Activated T-helper 17 cell treated with anti-CD3 and anti-CD28 coated beads, Interleukin-2, amount 50 U/mL, for 72 hours (primary cell): ENCODE data around the gene MYLK3. TPM values are rescaled to one million over a fixed set of nuclear protein-coding genes. Genes with fewer than 3 reads are reported as not detected.

Experiments
- ATAC-seq: fragments of 150-1000 bp; cut with Tn5 transposase; replicated peaks from 2 replicates; pipeline ENCODE4 v1.10.0; 2021; ENCODE audit warnings: mild to moderate bottlenecking, moderate library complexity
- H3K27ac Mint-ChIP-seq: one replicate; pipeline ENCODE4 v1.8.0; 2022; ENCODE audit warnings: mixed read lengths
- H3K27me3 Mint-ChIP-seq: one replicate; pipeline ENCODE4 v1.8.0; 2022; ENCODE audit warnings: mixed read lengths
- H3K36me3 Mint-ChIP-seq: one replicate; pipeline ENCODE4 v1.8.0; 2022; ENCODE audit warnings: low read depth, mild to moderate bottlenecking, mixed read lengths
- H3K4me1 Mint-ChIP-seq: one replicate; pipeline ENCODE4 v1.8.0; 2022; ENCODE audit warnings: mixed read lengths
- H3K4me3 Mint-ChIP-seq: one replicate; pipeline ENCODE4 v1.8.0; 2022; ENCODE audit warnings: mild to moderate bottlenecking, mixed read lengths
- H3K9me3 Mint-ChIP-seq: one replicate; pipeline ENCODE4 v1.8.0; 2022; ENCODE audit warnings: mixed read lengths
- total RNA-seq, 2 donors: library from RNA; stranded (reverse); gene quantifications; one replicate each; pipeline ENCODE4 v1.2.3, GENCODE V29; 2022

MYLK3 gene
- total RNA-seq, 2 donors from 2014 or later, result 0.56 to 0.58 TPM

DNA sequence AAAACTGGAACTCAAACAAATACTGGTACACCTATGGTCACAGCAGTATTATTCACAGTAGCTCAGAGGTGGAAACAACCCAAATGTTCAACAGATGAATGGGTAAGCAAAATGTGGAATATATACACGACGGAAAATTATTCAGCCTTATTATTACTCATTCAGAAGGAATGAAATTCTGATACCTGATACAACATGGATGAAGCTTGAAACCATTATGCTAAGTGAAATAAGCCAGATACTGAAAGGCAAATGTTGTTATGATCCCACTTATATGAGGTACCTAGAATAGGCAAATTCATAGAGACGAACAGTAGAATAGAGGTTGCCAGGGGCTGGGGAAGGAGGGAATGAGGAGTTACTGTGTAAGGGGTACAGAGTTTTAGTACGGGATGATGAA, 27.1 kb upstream of the MYLK3 start:
- Mint-ChIP-seq H3K27me3 (no peaks in the 10 kb centered on the region), H3K9me3 (no peaks in the 10 kb centered on the region), H3K4me3 (no peak overlapping the region), H3K27ac (no peak overlapping the region), H3K4me1 (no peaks in the 10 kb centered on the region), H3K36me3 (no peaks in the 10 kb centered on the region)
- ATAC-seq, result no peak

DNA sequence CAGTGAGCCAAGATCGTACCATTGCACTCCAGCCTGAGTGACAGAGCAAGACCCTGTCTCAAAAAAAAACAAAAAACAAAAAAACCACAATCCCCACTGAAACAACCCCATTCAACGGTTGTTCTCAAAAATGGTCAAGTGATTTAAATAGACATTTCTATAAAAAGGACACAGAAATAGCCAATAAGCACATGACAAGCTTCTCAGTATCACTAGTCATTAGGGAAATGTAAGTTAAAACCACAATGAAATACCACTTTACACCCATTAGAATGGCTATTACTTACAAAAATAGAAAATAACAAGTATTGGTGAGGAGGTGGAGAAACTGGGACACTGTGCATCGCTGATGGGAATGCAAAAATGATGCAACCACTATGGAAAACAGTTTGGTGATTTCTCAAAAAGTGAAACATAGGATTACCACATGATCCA, 26.6 kb upstream of the MYLK3 start:
- ATAC-seq, result no peak
- no peaks in the 10 kb centered on the region for H3K36me3 Mint-ChIP-seq
- no peak overlapping the region for H3K4me3 Mint-ChIP-seq
- H3K9me3 Mint-ChIP-seq, result no peaks in the 10 kb centered on the region
- no peaks in the 10 kb centered on the region for H3K4me1 Mint-ChIP-seq
- no peak overlapping the region for H3K27ac Mint-ChIP-seq
- H3K27me3 Mint-ChIP-seq, result no peaks in the 10 kb centered on the region

DNA sequence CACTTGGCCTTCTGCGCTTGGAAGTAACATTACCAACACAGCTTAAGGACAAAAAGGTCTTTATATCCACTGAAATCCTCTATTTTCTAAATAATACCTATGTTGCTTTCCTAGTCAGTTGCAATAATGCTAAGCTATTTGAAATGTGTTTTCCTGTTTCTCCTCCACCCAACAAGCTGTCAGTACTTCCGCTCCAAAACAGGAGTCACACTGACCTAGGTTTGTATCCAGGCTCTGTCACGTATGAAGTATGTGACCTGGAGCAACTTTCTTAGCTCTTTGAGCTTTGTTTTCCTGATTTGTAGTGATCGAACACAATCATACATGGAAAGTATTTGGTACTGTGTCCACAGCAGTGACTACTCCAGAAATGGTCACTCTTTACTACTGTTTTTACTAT, 24.3 kb upstream of the MYLK3 start:
- Mint-ChIP-seq H3K27ac (no peak overlapping the region), H3K4me1 (no peaks in the 10 kb centered on the region), H3K9me3 (no peaks in the 10 kb centered on the region), H3K27me3 (peaks cover under 1% of the 10 kb centered on the region), H3K36me3 (no peaks in the 10 kb centered on the region), H3K4me3 (no peak overlapping the region)
- no peak for ATAC-seq

DNA sequence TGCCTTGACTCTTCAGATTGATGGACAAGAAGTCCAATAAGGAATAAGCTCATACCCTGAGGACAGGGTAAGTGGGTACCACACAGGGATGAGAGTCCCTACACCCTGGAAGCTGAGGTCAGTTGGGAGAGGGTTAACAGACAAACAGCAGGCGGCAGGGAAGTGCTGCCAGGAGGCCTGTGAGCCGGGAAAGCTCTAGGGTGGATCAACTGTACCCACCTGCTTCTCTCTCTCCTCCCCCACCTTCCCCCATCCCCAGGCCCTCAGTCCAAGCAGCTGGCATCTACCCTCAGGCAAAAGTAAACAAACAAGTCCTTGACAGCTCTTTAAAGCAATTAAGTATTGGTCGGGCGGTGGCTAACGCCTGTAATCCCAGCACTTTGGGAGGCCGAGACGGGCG, 20.7 kb upstream of the MYLK3 start:
- ATAC-seq, result no peak
- Mint-ChIP-seq H3K9me3 (no peaks in the 10 kb centered on the region), H3K27ac (no peak overlapping the region), H3K4me3 (no peak overlapping the region), H3K4me1 (no peaks in the 10 kb centered on the region), H3K27me3 (peaks cover 4% of the 10 kb centered on the region), H3K36me3 (no peaks in the 10 kb centered on the region)

DNA sequence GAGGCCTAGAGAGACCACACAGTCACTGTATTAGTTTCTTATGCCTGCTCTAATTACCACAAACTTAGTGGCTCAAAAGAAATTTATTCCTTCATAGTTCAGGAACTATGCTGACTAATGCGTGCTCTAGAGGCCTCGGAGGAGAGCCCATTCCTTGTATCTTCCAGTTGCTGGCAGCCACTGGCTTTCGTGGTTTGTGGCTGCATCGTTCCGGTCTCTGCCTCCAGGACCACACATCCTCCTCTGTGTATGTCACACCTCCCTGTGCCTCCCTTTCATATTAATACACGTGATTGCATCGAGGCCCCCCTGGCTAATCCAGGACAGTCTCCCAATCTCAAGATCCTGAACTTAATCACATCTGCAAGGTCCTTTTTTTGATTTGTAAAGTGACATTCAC, 16.9 kb upstream of the MYLK3 start:
- Mint-ChIP-seq H3K4me3 (no peak overlapping the region), H3K27me3 (peaks cover 4% of the 10 kb centered on the region), H3K4me1 (no peaks in the 10 kb centered on the region), H3K27ac (no peak overlapping the region), H3K9me3 (no peaks in the 10 kb centered on the region), H3K36me3 (no peaks in the 10 kb centered on the region)
- ATAC-seq, result no peak

DNA sequence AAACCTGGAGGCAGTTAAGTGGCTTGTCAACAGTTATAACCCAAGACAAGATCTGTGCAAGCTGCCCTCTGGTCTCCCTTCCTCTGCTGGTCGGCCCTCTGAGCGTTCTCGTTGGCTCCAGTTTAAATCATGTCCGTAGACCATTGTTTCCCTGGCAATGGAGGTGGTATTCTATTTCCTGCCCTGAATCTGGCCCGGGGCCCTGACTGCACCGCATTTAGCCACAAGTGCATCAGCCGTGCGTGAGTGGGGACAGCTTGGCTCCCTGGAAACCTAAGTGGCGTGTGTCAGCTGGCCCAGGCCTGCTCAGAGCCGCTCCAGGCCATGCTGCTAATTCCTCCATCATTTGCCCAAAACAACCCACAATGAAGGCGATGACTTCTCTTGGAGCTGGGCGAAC, 15.0 kb upstream of the MYLK3 start:
- H3K27ac Mint-ChIP-seq, result no peak overlapping the region
- ATAC-seq, result no peak
- no peaks in the 10 kb centered on the region for H3K4me1 Mint-ChIP-seq
- no peak overlapping the region for H3K4me3 Mint-ChIP-seq
- H3K9me3 Mint-ChIP-seq, result no peaks in the 10 kb centered on the region
- H3K27me3 Mint-ChIP-seq, result peaks cover 10% of the 10 kb centered on the region
- H3K36me3 Mint-ChIP-seq, result no peaks in the 10 kb centered on the region

DNA sequence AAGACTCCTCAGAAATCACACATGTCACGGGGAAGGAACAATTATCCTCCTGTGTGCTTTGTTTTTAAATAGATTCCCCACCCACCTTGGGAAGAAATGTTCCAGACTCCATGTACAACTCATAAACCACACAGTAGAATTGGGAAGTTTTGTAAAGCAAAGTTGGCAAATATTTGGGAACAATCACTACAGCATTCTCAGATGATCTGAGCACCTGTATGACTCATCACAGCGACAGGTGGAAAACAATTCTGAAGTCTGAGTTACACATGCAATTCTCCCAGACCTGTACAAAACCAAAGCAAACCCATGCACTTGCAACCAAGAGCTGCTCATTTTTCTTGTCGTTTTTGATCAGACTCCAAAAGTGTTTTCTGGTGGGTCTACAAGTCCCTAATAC, 14.4 kb upstream of the MYLK3 start:
- no peaks in the 10 kb centered on the region for H3K36me3 Mint-ChIP-seq
- no peaks in the 10 kb centered on the region for H3K9me3 Mint-ChIP-seq
- H3K27me3 Mint-ChIP-seq, result peaks cover 10% of the 10 kb centered on the region
- H3K4me1 Mint-ChIP-seq, result no peaks in the 10 kb centered on the region
- H3K4me3 Mint-ChIP-seq, result no peak overlapping the region
- no peak overlapping the region for H3K27ac Mint-ChIP-seq
- no peak for ATAC-seq

DNA sequence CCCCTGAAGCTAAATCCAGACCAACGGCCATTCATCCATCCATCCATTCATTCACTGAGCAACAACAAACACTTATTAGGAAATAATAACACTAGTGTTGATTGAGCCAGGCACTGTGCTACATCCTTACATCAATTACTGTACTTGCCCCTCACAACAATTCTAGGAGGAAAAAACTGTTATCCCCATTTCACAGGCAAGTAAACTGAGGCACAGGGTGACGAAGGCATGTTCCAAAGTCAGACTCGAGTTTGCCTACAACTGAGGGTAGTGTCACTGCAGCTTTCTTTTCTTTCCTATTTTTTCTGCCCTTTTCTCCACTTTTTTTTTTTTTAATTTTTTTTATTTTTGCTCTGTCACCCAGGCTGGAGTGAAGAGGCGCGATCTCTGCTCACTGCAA, 11.2 kb upstream of the MYLK3 start:
- H3K27ac Mint-ChIP-seq, result no peak overlapping the region

DNA sequence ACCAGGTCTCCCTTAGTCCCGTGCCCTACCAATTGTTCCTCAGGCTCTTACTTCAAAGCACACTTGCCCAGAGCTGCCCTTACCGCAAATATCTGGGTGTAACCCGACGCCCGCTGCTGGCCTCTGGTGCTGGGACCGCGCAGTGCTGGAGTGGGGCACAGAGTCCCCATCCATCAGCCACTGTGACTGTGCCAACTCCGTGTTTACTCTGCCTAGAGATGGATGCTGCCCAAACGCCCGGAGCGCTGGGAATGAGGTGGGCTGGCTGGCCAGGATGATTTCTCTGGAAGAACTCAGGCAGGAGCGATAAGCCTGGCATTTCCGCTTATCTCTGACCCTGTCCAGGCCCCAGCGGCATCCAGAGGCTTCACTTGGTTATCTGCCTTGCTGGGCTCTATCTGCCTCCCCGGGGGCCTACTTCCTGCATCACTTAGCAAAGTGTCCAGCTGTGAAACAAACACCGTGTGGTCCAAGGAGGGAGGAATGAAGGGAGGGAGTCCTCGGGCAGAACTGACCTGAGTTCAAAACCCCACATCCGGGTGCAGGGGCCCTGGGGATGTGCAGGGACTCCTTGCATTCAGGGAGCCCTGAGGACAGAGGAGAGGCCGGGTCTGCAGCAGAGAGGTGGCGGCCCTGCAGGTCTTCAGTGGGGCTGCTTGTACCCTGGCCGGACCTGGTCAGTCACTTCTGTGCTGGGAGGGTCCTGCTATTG, 9.4 kb upstream of the MYLK3 start:
- H3K36me3 Mint-ChIP-seq, result no peaks in the 10 kb centered on the region
- H3K4me3 Mint-ChIP-seq, result no peak overlapping the region
- ATAC-seq, result no peak
- H3K4me1 Mint-ChIP-seq, result no peaks in the 10 kb centered on the region
- H3K9me3 Mint-ChIP-seq, result no peaks in the 10 kb centered on the region
- H3K27ac Mint-ChIP-seq, result no peak overlapping the region
- H3K27me3 Mint-ChIP-seq, result peaks cover 6% of the 10 kb centered on the region

More for the DNA sequence above, 11.2 kb upstream of the MYLK3 start:
- Mint-ChIP-seq H3K36me3 (no peaks in the 10 kb centered on the region), H3K4me1 (no peaks in the 10 kb centered on the region), H3K27me3 (peaks cover 6% of the 10 kb centered on the region), H3K9me3 (no peaks in the 10 kb centered on the region), H3K4me3 (no peak overlapping the region)
- ATAC-seq, result no peak

DNA sequence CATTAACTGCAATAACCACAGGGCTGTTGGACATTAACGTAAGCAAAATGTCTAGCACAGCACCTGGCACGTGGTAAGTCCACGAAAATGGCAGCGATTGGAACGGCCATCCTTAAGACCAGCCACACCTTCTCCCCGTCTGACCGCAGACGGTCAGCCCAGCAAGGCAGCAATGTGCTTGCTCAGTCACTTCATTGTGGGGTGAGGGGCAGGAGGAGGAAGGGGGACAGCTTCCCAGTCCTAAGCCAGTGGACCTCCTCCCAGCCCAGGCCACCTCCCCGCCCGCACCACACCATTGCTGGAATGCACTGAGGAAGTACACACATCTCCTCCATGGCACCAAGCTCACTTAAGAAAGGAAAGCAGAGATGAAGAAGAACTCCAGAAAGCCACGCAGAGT, 8.6 kb upstream of the MYLK3 start:
- peaks cover 6% of the 10 kb centered on the region for H3K27me3 Mint-ChIP-seq
- no peak for ATAC-seq
- no peak overlapping the region for H3K4me3 Mint-ChIP-seq
- H3K9me3 Mint-ChIP-seq, result no peaks in the 10 kb centered on the region
- H3K4me1 Mint-ChIP-seq, result no peaks in the 10 kb centered on the region
- H3K36me3 Mint-ChIP-seq, result no peaks in the 10 kb centered on the region
- H3K27ac Mint-ChIP-seq, result no peak overlapping the region

DNA sequence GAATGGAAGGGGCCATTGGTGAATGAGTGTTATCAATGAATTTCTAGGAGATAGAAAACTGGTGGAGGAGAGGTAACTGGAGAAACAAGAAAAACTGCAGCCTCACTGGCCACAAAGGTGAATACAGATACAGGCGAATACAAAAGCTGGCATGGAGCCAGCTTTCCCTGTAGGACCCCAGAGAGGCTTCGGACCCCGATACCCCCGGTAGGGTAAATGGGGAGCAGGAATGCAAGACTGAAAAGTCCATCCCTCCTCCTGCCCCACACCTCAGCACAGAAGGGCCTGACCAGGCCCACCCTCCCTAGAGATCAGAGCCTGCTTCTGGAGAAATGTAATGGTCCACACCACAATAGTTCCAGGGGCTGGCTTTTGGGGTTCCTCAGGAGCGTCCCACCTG, 4.9 kb upstream of the MYLK3 start:
- Mint-ChIP-seq H3K9me3 (no peaks in the 10 kb centered on the region), H3K4me1 (no peaks in the 10 kb centered on the region), H3K27ac (no peak overlapping the region), H3K4me3 (no peak overlapping the region), H3K36me3 (no peaks in the 10 kb centered on the region), H3K27me3 (no peaks in the 10 kb centered on the region)
- no peak for ATAC-seq

DNA sequence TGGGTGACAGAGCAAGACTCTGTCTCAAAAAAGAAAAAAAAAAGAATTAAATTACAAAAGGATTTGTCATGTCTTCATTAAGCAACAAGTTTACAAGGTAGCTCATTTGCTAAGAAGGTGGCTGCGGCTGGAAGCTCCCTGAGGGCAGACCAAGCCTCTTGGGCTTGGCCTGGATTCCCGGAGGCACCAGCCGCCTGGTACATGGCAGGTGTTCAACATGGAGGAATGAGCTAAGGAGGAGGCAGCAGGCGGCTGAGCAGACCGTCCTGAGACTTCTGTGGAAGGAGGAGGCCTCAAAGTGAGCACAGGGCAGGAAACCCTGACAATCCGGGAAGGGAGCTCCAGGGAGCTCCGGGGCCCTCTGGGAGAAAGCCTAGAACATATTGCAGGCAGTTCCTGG, 3.2 kb upstream of the MYLK3 start:
- Mint-ChIP-seq H3K4me1 (no peaks in the 10 kb centered on the region), H3K27me3 (no peaks in the 10 kb centered on the region), H3K36me3 (no peaks in the 10 kb centered on the region), H3K4me3 (no peak overlapping the region), H3K9me3 (no peaks in the 10 kb centered on the region), H3K27ac (no peak overlapping the region)
- ATAC-seq, result no peak

DNA sequence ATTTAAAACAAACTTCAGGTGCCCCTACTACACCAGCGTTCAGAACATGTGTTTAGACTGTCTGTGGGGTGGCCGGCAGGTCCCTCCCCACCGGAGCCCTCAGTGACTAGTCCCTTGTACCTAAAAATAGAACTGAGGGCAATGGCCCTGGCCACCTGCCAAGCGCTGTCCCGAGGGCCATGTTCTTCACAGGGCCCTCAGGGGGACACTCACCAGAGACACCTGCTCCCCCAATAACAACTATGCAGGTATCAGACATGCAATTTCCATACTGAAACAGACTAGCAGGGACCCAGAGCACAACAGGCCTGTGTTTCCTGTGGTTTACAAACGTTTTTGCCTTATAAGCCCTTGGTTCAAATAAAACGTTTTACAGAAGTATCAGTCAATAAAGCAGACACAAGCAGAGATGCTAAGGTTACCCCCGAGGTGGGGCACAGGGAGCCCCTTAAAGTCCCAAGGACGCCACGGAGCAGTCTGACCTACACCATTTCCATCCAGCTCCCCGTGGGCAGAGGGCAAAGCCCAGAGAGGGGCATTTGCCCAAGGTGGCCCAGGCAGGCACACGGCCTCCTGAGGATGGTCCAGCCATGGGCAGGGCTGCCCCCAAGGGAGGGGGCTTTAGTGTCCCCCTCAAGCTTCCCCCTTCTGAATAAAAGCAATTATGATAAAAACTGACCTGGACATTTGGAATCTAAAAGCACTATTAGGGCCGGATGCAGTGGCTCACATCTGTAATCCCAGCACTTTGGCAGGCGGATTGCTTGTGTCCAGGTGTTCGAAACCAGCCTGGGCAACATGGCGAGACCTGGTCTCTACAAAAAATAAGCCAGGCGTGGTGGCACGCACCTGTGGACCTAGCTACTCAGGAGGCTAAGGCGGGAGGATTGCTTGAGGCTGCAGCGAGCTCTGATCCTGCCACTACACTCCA, 896 bp upstream of the MYLK3 start:
- no peaks in the 10 kb centered on the region for H3K27me3 Mint-ChIP-seq
- H3K27ac Mint-ChIP-seq, result no peak overlapping the region
- no peak for ATAC-seq
- no peaks in the 10 kb centered on the region for H3K4me1 Mint-ChIP-seq
- no peaks in the 10 kb centered on the region for H3K36me3 Mint-ChIP-seq
- H3K9me3 Mint-ChIP-seq, result no peaks in the 10 kb centered on the region
- H3K4me3 Mint-ChIP-seq, result no peak overlapping the region

DNA sequence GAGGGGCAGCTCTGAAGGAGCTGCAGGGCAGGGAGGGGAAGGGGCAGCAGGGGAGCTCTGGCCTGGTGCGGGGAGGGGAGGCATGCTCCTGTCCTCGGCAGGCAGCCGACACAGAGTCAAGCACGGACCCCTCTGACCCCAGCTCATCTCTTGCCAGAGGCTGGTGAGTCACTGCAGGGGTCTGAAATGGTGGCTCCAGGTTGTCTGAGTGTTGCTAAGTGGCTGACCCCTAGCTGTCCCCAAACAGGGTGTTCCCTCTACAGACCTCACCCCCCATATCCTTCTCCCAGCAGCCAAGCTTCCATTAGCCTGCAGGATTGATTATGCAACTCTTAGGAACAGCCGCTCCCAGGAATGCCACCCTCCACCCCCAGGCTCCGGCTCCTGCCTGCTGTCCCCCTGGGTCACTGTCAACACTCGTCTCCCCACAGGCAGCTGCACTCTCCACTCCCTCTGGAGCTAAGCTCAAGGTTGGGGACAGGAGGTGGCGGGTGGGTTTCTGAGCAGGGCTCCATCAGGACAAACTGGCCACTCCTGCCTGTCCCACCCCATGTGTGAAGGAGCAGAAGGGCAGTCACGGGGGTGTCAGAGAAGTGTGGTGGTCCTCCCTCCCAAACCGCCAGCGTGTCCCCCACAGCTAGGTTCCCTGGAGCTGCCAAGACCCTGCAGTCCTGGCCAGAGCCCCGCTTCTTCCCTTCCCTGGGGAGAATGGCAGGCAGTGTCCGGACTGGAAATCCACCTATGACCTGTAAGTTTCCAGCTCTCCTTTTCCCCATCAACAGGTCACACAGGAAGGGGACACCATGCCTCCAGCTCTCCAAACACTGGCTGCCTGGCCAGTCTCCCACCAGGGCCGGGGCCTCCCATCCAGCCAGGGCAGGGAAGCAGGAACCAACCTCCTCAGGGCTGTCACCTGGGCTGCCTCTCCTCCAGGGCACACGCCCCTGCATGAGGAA, 1.0 kb downstream of the MYLK3 start:
- no peak overlapping the region for H3K27ac Mint-ChIP-seq
- H3K36me3 Mint-ChIP-seq, result no peaks in the 10 kb centered on the region
- no peak for ATAC-seq
- no peaks in the 10 kb centered on the region for H3K9me3 Mint-ChIP-seq
- no peaks in the 10 kb centered on the region for H3K27me3 Mint-ChIP-seq
- peaks cover 3% of the 10 kb centered on the region for H3K4me1 Mint-ChIP-seq
- H3K4me3 Mint-ChIP-seq, result no peak overlapping the region
